ENCODE results near the gene LATS2. TPM values are rescaled to one million over a fixed set of nuclear protein-coding genes. Genes with fewer than 3 reads are reported as not detected.
A peak's percentile ranks its signal among the peaks of the same experiment; 100 is the strongest.

The LATS2 gene
- 48.9 and 58.3 TPM in 2 replicates for total RNA-seq
- long read RNA-seq, partial matches to known transcripts = 12 of 21 reads
- long read RNA-seq, other reads (novel, unspliced or antisense) = 9 of 21 reads

GRCh38 chr13:21061029-21061763, at the start of gene LATS2:
Gene LATS2 (minus strand): TSS chr13:21061586. CDS start chr13:21046026, 15,560 bp downstream.
- peak; percentile 98 for DNase-seq (ENCODE audit: extremely low spot score, unreplicated experiment)
- peaks cover 3% of the 10 kb centered on the region for H3K36me3 Mint-ChIP-seq (ENCODE audit: unreplicated experiment)
- TF ChIP-seq, protein P1, sequence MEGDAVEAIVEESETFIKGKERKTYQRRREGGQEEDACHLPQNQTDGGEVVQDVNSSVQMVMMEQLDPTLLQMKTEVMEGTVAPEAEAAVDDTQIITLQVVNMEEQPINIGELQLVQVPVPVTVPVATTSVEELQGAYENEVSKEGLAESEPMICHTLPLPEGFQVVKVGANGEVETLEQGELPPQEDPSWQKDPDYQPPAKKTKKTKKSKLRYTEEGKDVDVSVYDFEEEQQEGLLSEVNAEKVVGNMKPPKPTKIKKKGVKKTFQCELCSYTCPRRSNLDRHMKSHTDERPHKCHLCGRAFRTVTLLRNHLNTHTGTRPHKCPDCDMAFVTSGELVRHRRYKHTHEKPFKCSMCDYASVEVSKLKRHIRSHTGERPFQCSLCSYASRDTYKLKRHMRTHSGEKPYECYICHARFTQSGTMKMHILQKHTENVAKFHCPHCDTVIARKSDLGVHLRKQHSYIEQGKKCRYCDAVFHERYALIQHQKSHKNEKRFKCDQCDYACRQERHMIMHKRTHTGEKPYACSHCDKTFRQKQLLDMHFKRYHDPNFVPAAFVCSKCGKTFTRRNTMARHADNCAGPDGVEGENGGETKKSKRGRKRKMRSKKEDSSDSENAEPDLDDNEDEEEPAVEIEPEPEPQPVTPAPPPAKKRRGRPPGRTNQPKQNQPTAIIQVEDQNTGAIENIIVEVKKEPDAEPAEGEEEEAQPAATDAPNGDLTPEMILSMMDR (IDR thresholded peaks at IDR 0.05) = peak; percentile 23
- no peaks in the 10 kb centered on the region for H3K27me3 Mint-ChIP-seq (ENCODE audit: unreplicated experiment)
- no peaks in the 10 kb centered on the region for H3K9me3 Mint-ChIP-seq (ENCODE audit: unreplicated experiment)
- peak within 1 kb of the TSS; percentile 88 for H3K27ac Mint-ChIP-seq (ENCODE audit: unreplicated experiment)
- peaks cover 41% of the 10 kb centered on the region for H3K4me1 Mint-ChIP-seq (ENCODE audit: unreplicated experiment)
- peak within 1 kb of the TSS; percentile 79 for H3K4me3 Mint-ChIP-seq (ENCODE audit: unreplicated experiment)

DNA sequence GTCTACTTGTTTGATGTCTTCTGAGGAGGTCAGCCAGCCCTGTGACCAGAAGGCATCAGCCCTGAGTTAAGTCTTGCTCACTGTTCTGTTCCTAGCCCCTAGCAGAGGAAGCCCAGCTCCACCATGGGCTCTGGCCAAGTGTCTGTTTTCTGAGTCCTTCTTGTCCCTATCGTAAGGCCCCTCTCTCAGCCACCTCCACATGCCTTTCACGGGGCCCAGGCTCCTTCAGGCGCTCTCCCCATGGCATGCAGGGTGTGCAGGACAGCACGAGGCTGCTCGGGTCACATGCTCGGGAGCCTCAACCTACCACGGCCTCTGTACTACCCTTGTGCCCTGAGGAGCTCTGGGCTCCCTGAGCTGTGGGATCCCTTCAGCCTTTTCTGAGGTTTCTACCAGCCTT, 47.8 kb upstream of the LATS2 start:
- peaks cover 11% of the 10 kb centered on the region for H3K4me1 Mint-ChIP-seq (ENCODE audit: unreplicated experiment)
- H3K27ac Mint-ChIP-seq (ENCODE audit: unreplicated experiment) = no peak overlapping the region
- H3K4me3 Mint-ChIP-seq (ENCODE audit: unreplicated experiment) = no peak overlapping the region
- no peaks in the 10 kb centered on the region for H3K27me3 Mint-ChIP-seq (ENCODE audit: unreplicated experiment)
- TF ChIP-seq, protein P1 (IDR thresholded peaks at IDR 0.05) = no peak
- H3K36me3 Mint-ChIP-seq (ENCODE audit: unreplicated experiment) = no peaks in the 10 kb centered on the region
- H3K9me3 Mint-ChIP-seq (ENCODE audit: unreplicated experiment) = no peaks in the 10 kb centered on the region
- no peak for DNase-seq (ENCODE audit: extremely low spot score, unreplicated experiment)

DNA sequence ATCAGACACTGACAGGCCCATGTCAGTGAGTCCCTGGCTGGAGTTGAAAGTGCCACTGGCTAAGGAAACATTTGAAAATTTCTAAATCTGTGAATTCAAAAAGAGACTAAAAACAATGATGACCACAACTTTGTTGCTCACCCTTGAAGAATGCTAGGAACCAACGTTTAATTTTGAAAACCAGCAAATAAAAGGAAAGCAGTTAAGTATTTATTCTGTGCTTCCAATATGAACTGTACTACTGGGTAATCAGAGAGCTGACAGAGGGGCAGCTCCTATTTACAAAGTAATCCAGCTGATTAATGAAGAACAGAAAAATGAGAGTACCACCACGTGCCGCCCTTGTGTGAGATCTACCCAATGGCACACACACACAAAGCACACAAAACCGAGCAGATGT, 44.7 kb upstream of the LATS2 start:
- no peak for DNase-seq (ENCODE audit: extremely low spot score, unreplicated experiment)
- Mint-ChIP-seq H3K9me3 (ENCODE audit: unreplicated experiment) (no peaks in the 10 kb centered on the region), H3K4me3 (ENCODE audit: unreplicated experiment) (no peak overlapping the region), H3K4me1 (ENCODE audit: unreplicated experiment) (peaks cover 11% of the 10 kb centered on the region), H3K27me3 (ENCODE audit: unreplicated experiment) (no peaks in the 10 kb centered on the region), H3K27ac (ENCODE audit: unreplicated experiment) (peak overlapping the region; percentile 21), H3K36me3 (ENCODE audit: unreplicated experiment) (no peaks in the 10 kb centered on the region)
- TF ChIP-seq, protein P1 (IDR thresholded peaks at IDR 0.05) = no peak

DNA sequence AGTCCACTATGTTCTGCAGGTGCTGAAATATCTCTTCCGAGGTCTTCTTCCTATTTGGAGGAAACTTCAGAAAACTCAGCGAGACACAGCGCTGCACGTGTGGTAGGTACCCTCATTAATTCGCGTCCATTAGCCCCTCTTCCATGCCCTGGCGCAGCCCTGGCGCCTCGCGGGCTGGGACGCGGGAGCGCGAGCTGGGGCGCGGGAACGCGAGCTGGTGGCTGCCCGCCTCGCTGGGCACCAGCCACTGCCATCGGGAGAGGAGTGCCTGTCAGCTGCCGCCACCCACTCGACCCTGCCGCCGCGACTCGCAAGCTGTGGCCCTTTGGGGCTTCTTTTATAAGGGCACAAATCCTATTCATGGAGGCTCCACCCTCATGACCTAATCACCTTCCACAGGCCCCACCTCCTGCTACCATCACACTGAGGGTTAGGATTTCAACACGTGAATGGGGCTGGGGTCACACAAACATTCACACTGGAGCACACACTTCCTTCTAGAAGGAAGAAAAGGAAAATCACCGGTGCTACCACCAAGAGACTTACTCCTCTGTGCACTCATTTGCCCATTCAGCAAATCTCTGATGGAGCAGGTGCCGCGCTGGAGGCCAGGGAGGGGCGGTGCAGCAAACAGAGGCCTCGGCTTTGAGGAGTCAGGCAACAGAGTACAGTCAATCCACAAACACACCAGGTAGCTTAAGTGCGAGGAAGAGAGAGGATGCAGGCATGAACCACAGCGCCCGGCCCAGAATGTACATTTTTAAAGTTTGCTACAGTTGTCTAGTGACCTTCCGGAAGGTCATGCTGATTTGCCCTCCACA, 43.0 kb upstream of the LATS2 start:
- TF ChIP-seq, protein P1 (IDR thresholded peaks at IDR 0.05) = no peak

More for the DNA sequence above, 43.0 kb upstream of the LATS2 start:
- Mint-ChIP-seq H3K36me3 (ENCODE audit: unreplicated experiment) (no peaks in the 10 kb centered on the region), H3K27me3 (ENCODE audit: unreplicated experiment) (no peaks in the 10 kb centered on the region), H3K9me3 (ENCODE audit: unreplicated experiment) (no peaks in the 10 kb centered on the region), H3K27ac (ENCODE audit: unreplicated experiment) (no peak overlapping the region), H3K4me3 (ENCODE audit: unreplicated experiment) (no peak overlapping the region), H3K4me1 (ENCODE audit: unreplicated experiment) (peaks cover 17% of the 10 kb centered on the region)
- no peak for DNase-seq (ENCODE audit: extremely low spot score, unreplicated experiment)

Data from osteocyte (in vitro differentiated cells).